Measurements from ENCODE around the gene DDT.

DDT gene

DNA sequence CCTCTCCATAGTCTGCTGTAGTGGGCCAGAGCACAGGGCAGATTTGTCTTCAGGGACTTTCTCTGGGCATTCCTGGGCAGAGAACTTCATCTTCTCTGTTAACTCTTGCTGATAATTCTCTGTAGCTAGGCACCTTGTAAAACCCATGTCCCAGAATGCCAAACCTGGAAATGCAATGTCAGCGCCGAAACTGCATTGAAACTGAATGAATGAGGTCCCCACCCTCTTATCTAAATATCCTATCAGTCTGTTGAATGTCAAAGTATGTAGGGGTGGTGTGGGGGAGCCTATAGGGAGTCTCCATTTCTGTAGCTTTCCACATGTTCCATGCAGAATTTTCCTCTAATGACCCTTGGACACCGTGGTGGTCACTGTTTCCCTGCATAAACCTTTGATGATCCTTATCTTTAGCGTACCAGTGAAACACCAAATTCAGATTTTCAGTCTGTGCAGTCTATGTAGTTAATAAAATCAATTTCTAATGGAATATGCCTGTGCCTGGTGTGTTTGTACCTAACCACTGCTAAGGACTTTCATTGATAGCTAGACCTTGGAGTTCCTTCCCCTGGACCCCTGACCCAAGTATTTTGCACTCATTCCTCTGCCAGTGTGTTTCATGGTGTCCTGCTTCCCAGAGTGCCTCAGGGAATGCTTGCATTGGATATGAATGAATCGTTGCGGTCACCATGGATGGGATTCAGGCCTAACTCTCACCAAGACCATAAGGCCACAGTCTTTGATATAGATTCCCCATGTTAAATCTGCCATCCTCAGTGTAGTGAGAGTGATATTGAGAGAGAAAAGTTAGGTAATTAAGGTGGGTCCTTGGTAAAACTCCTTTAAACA, 34.4 kb upstream of the DDT start:
- TF ChIP-seq, protein P1, sequence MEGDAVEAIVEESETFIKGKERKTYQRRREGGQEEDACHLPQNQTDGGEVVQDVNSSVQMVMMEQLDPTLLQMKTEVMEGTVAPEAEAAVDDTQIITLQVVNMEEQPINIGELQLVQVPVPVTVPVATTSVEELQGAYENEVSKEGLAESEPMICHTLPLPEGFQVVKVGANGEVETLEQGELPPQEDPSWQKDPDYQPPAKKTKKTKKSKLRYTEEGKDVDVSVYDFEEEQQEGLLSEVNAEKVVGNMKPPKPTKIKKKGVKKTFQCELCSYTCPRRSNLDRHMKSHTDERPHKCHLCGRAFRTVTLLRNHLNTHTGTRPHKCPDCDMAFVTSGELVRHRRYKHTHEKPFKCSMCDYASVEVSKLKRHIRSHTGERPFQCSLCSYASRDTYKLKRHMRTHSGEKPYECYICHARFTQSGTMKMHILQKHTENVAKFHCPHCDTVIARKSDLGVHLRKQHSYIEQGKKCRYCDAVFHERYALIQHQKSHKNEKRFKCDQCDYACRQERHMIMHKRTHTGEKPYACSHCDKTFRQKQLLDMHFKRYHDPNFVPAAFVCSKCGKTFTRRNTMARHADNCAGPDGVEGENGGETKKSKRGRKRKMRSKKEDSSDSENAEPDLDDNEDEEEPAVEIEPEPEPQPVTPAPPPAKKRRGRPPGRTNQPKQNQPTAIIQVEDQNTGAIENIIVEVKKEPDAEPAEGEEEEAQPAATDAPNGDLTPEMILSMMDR (IDR thresholded peaks at IDR 0.05) = no peak

DNA sequence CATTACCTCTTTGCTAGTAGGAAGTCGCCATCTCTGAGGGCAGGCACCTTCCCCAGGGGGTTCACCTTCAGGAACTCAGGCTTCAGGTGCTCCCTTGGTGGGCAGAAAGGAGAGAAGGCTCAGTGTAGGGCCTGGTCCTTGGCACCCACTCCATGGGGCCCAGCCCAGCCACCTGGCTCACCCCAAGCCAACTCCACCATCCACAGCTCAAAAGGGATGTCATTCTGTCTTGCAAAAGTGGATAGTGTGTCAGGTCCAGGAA, 33.7 kb upstream of the DDT start:
- TF ChIP-seq, protein P1 (IDR thresholded peaks at IDR 0.05) = no peak

DNA sequence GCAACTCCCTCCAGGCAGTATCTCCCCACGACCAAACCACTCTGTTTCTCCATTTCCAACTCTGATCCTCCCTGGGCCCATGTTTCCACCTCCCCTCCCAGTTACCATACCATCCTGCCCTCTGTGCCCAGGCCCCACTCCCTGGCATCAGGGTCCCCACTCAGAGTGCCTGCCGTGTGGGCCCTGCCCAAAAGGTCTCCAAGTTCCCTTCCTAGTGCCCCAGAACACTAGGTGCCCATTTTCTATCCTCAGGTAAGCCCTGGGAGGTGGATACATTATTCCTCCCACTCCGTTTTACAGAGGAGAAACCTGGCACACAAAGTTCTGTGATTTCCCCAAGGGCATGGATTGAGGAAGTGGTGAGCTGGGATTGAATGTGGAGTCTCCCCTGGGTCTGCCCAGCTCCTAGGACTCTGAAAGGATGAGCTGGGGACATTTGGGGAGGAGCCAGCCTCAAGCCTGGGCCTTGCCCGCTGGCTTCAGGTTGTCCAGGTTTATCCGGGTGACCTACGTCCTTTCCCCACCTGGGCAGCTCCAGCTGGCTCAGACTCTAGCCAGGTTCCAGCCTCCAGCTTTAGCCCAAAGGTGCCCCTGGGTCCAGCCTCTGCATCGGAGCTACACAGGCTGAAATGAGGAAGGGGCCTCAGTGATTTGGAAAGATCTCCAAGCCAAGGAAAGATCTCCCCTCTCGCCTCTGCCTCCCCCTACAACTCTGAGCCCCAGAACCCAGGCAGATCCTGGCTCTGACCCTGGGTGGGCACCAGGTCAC, 33.2 kb upstream of the DDT start:
- TF ChIP-seq, protein P1 (IDR thresholded peaks at IDR 0.05) = no peak

DNA sequence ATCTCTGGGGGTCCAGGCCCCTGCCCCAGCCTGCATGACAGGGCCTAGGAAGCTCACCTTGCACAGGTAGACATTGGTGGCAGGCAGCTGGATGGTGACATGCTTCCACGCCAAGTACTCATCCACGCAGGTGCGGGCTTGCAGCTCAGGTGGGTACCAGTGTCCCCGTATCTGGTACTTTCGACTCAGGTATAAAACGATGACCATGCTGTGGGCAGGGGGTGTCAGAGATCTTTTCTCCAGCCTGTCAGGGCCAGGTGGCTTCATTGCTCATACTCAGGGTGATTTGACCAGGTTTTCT, 32.6 kb upstream of the DDT start:
- TF ChIP-seq, protein P1 (IDR thresholded peaks at IDR 0.05) = no peak

DNA sequence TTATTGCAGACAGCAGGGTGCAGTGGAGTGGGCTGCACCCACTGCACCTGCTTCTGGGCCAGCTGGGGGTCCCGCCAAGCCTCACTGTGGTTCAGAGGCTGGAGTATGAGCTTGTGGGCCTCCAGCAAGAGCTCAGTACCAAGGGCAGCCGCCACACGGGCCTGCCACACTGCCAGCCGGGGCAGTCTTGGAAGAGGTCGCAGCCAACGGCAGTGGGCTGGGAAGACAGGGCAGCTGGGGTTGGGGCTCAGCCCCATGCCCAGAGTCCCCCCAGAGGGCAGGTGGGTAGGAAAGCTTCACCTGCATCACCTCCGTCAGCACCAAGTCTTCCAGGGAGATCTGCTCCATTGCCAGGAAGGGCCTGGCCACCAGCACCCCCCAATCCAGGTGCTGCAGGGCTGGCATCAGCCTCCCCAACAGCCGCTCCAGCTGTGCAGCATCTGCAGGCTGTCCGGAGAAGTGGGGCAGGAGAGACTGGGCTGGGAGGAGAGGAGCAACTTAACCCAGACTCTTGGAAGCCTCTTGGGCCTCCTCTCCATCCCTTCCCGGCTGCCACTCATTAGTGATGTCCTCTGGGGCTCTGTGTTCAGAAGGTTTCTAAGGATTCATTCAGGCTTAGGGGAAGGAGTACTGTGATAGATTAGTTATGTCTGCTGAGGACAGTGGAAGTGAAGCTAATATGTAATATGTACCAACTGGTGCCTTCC, 32.1 kb upstream of the DDT start:
- TF ChIP-seq, protein P1 (IDR thresholded peaks at IDR 0.05) = no peak

DNA sequence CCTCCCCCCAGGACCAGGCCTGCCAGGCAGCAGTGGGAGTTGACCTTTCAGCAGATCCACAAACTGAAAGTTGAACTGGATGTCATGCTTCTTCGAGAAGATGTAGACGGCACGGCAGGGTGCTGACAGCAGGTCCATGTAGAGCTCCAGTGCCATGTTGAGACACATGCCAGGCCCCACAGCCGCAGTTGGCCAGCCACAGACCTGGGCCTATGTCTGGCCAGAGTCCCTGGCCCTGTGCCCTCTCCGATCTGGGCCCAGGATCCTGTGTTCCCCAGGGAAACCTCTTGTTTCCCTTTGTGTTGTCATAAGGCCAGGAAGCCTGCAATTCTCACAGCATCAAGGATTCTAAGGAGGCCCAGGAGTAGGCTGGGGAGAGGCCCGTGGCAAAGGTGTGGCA, 31.0 kb upstream of the DDT start, which contains the start of gene GSTT4:
Gene GSTT4 (minus strand): TSS at position 253 of the 400 bp plus-strand sequence. CDS start 97 bp downstream, at position 156.
- TF ChIP-seq, protein P1 (IDR thresholded peaks at IDR 0.05) = no peak

DNA sequence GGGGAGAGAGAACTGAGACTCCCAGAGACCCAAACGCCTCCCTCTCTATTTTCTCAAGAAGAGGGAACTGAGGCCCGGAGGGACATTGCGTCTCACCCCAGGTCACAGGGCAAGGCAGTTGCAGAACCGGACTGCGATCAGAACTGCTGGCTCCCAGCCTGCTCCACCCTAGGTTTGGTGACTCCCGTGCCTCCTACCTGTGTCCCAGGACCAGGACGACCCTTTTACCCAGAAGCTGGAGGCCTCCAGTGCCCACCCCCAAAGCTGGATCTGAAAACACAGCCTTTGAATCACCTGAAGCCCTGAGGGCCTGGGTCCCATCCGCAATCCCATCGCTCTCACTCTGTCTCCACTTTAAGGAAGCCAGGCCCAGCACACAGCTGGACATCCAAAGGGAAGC, 29.6 kb upstream of the DDT start:
- TF ChIP-seq, protein P1 (IDR thresholded peaks at IDR 0.05) = no peak
